Vagina (tissue), 2 donors: ENCODE data around the gene CREG1. TPM values are rescaled to one million over a fixed set of nuclear protein-coding genes. Genes with fewer than 3 reads are reported as not detected.

Experiments used
- DNase-seq, 2 donors: peaks; one replicate each; pipeline ENCODE4 v3.0.0-alpha.2; 2017; ENCODE audit errors: extremely low spot score in 2 of 2
- H3K27ac ChIP-seq: fragments of 200-600 bp; sonication (generic); one replicate; pipeline ENCODE4 v1.5.1; 2019
- H3K27me3 ChIP-seq: fragments of 200-600 bp; sonication (generic); one replicate; pipeline ENCODE4 v1.5.1; 2019
- H3K36me3 ChIP-seq, 2 donors: fragments of 200-600 bp; sonication (generic); one replicate each; pipeline ENCODE4 v1.5.1; 2017 to 2019
- H3K4me1 ChIP-seq: fragments of 200-600 bp; sonication (generic); one replicate; pipeline ENCODE4 v1.5.1; 2019
- H3K4me3 ChIP-seq, 2 donors: fragments of 200-600 bp; sonication (generic); 1 replicate in 1 of 2; 2 replicates in 1 of 2; pipeline ENCODE4 v1.5.1; 2016 to 2019
- H3K9me3 ChIP-seq: fragments of 200-600 bp; sonication (generic); one replicate; pipeline ENCODE4 v1.5.1; 2019
- CTCF ChIP-seq, 3 experiments: fragments of 450-650 bp in 2 of 3; fragments of 200-600 bp in 1 of 3; sonication (generic) in 1 of 3; IDR thresholded peaks; one replicate each; pipeline ENCODE4 v1.5.1; 2017 to 2019; ENCODE audit warnings: antibody characterized with exemption in 3 of 3, mild to moderate bottlenecking in 2 of 3, moderate library complexity in 2 of 3
- POLR2A ChIP-seq, 2 donors: fragments of 450-650 bp; IDR thresholded peaks; one replicate each; pipeline ENCODE4 v1.6.1; 2017; ENCODE audit warnings: antibody characterized with exemption in 2 of 2, mild to moderate bottlenecking in 2 of 2, moderate library complexity in 2 of 2
- POLR2AphosphoS5 ChIP-seq, 2 donors: sonication (generic); formaldehyde crosslinking; IDR thresholded peaks; one replicate each; pipeline ENCODE4 v1.9.0; 2017; ENCODE audit warnings: antibody characterized with exemption in 2 of 2, mild to moderate bottlenecking in 2 of 2, low read depth in 1 of 2; ENCODE audit not compliant: insufficient read depth in 1 of 2
- intact Hi-C: fragments of 100-400 bp; cut with DNase I; formaldehyde crosslinking; loops from one replicate; pipeline ENCODE4 v1.15.1; 2023
- total RNA-seq: library from RNA; depleted of rRNA; stranded (reverse); fragments of >200 nt; gene quantifications from one replicate; pipeline ENCODE4 v1.2.3, GENCODE V29; 2016

Gene CREG1
- total RNA-seq, 1 donor from 2014 or later, result 152 TPM

GRCh38 chr1:167532375-167532774 is 21.2 kb downstream of the CREG1 start:
- Histone ChIP-seq H3K36me3 (no peaks in the 10 kb centered on the region), H3K27me3 (no peaks in the 10 kb centered on the region), H3K9me3 (no peaks in the 10 kb centered on the region), H3K4me3 (no peak overlapping the region), H3K4me1 (no peaks in the 10 kb centered on the region), H3K27ac (no peak overlapping the region)
- no peak for DNase-seq
- intact Hi-C loops, result loop anchor here (5.0 kb wide), 1 partner anchor 465 kb away; no protein-coding TSS in a partner anchor
- TF ChIP-seq CTCF (IDR thresholded peaks at IDR 0.05) (no peak), POLR2A (IDR thresholded peaks at IDR 0.05) (no peak), POLR2AphosphoS5 (IDR thresholded peaks at IDR 0.05; ENCODE audit: insufficient read depth in 1 of 2, low read depth in 1 of 2) (no peak)

- Histone ChIP-seq H3K9me3 (no peaks in the 10 kb centered on the region), H3K27ac (no peak overlapping the region), H3K27me3 (no peaks in the 10 kb centered on the region), H3K4me1 (no peaks in the 10 kb centered on the region), H3K36me3 (no peaks in the 10 kb centered on the region), H3K4me3 (no peak overlapping the region)
- DNase-seq, result peak in 1 of 2 donors; percentile 54
- intact Hi-C loops, result loop anchor here (5.0 kb wide), 1 partner anchor 463 kb away; no protein-coding TSS in a partner anchor
- no peak for TF ChIP-seq POLR2A (IDR thresholded peaks at IDR 0.05)
- TF ChIP-seq CTCF (IDR thresholded peaks at IDR 0.05), result no peak
- no peak for TF ChIP-seq POLR2AphosphoS5 (IDR thresholded peaks at IDR 0.05; ENCODE audit: insufficient read depth in 1 of 2, low read depth in 1 of 2)
These were observed 23.6 kb downstream of the CREG1 start for GRCh38 chr1:167529829-167530474.

GRCh38 chr1:167528057-167528728 is 25.4 kb downstream of the CREG1 start:
- intact Hi-C loops, result no loop called here
- H3K4me3 ChIP-seq, result no peak overlapping the region
- no peaks in the 10 kb centered on the region for H3K27me3 ChIP-seq
- H3K27ac ChIP-seq, result no peak overlapping the region
- H3K9me3 ChIP-seq, result no peaks in the 10 kb centered on the region
- H3K36me3 ChIP-seq, result no peaks in the 10 kb centered on the region
- TF ChIP-seq CTCF (IDR thresholded peaks at IDR 0.05) (no peak), POLR2A (IDR thresholded peaks at IDR 0.05) (no peak)
- no peak for DNase-seq
- no peaks in the 10 kb centered on the region for H3K4me1 ChIP-seq

- Histone ChIP-seq H3K9me3 (no peaks in the 10 kb centered on the region), H3K4me1 (no peaks in the 10 kb centered on the region), H3K36me3 (no peaks in the 10 kb centered on the region), H3K4me3 (no peak overlapping the region), H3K27ac (no peak overlapping the region), H3K27me3 (no peaks in the 10 kb centered on the region)
- TF ChIP-seq CTCF (IDR thresholded peaks at IDR 0.05) (no peak), POLR2A (IDR thresholded peaks at IDR 0.05) (no peak), POLR2AphosphoS5 (IDR thresholded peaks at IDR 0.05; ENCODE audit: insufficient read depth in 1 of 2, low read depth in 1 of 2) (no peak)
- DNase-seq, result peak in 1 of 2 donors; percentile 58
- intact Hi-C loops, result no loop called here
These were observed 26.7 kb downstream of the CREG1 start for GRCh38 chr1:167526667-167527383.
